HCT116 (cell line): Measurements from ENCODE around the gene N4BP3. TPM values are rescaled to one million over a fixed set of nuclear protein-coding genes. Genes with fewer than 3 reads are reported as not detected.

Experiments
- ATAC-seq: fragments of 200-7000 bp; cut with Tn5 transposase; 2 replicates; pipeline ENCODE4 v1.9.1; 2020; ENCODE audit warnings: mild to moderate bottlenecking, moderate library complexity
- BruUV-seq: library from RNA; stranded (reverse); fragments of 400-500 nt; replicated peaks from 2 replicates; lab custom pipeline; 2021; lab: Mats Ljungman, UMichigan
- CTCF ChIA-PET: fragments of 300-600 bp; sonication (Branson Sonifier 250); formaldehyde crosslinking; loops from one replicate; lab custom pipeline; 2021; ENCODE audit warnings: antibody characterized with exemption; lab: Charles Lee
- POLR2A ChIA-PET: fragments of 300-600, 350-600 bp; sonication (Branson Sonifier 250); formaldehyde crosslinking; loops from one replicate; lab custom pipeline; 2021; ENCODE audit warnings: antibody characterized with exemption; lab: Charles Lee
- RAD21 ChIA-PET, 2 experiments: fragments of 300-600 bp; sonication (Branson Sonifier 250); formaldehyde crosslinking; loops; one replicate each; lab custom pipeline; 2023; ENCODE audit warnings: low total read pairs in 2 of 2; ENCODE audit not compliant: uncharacterized antibody in 2 of 2, unreplicated experiment in 2 of 2, low non-redundant PET in 1 of 2; lab: Charles Lee
- DNase-seq: peaks from one replicate; pipeline ENCODE4 v3.0.0-alpha.2; 2010; ENCODE audit warnings: low read depth, low spot score
- H2AFZ ChIP-seq: fragments of 200-600 bp; shearing (Covaris generic), sonication (generic); 2 replicates; pipeline ENCODE4 v1.6.1; 2017; ENCODE audit warnings: low read depth, mixed run types, mixed read lengths, antibody characterized with exemption, low read length; ENCODE audit not compliant: poor library complexity, severe bottlenecking
- H3K27ac ChIP-seq: 2 replicates; pipeline ENCODE4 v1.5.1; 2012; ENCODE audit warnings: low read depth, low read length
- H3K27me3 ChIP-seq: fragments of 200-600 bp; sonication (generic); 2 replicates; pipeline ENCODE4 v1.6.1; 2016; ENCODE audit warnings: mixed run types, low read length, mixed read lengths; ENCODE audit not compliant: insufficient read depth
- H3K36me3 ChIP-seq, 2 experiments: fragments of 200-500 bp in 1 of 2; fragments of 200-600 bp in 1 of 2; sonication (Bioruptor generic) in 1 of 2; sonication (generic) in 1 of 2; 2 replicates each; pipeline versions ENCODE4 v1.5.1 to v1.6.1; 2014 to 2016; ENCODE audit warnings: low read length in 2 of 2, inconsistent platforms in 1 of 2, mixed read lengths in 1 of 2, mixed run types in 1 of 2; ENCODE audit not compliant: insufficient read depth in 2 of 2, control insufficient read depth in 1 of 2
- H3K4me1 ChIP-seq, 2 experiments: fragments of 200-600 bp in 1 of 2; sonication (generic) in 1 of 2; 2 replicates each; pipeline versions ENCODE4 v1.5.1 to v1.6.1; 2012 to 2017; ENCODE audit warnings: low read length in 2 of 2, inconsistent platforms in 1 of 2, mild to moderate bottlenecking in 1 of 2, mixed read lengths in 1 of 2, mixed run types in 1 of 2, moderate library complexity in 1 of 2; ENCODE audit not compliant: insufficient read depth in 2 of 2, control insufficient read depth in 1 of 2
- H3K4me2 ChIP-seq: fragments of 200-600 bp; sonication (generic); 2 replicates; pipeline ENCODE4 v1.6.1; 2017; ENCODE audit warnings: mixed run types, low read length, mixed read lengths
- H3K4me3 ChIP-seq, 2 experiments: fragments of 200-600 bp in 1 of 2; sonication (generic) in 1 of 2; replicated peaks in 1 of 2; 2 replicates each; pipeline ENCODE4 v1.5.1; 2011 to 2016; ENCODE audit warnings: low read length in 2 of 2, control low read depth in 1 of 2, low read depth in 1 of 2, mild to moderate bottlenecking in 1 of 2, mixed read lengths in 1 of 2, mixed run types in 1 of 2
- H3K79me2 ChIP-seq: fragments of 200-600 bp; sonication (generic); 2 replicates; pipeline ENCODE4 v1.6.1; 2017; ENCODE audit warnings: mild to moderate bottlenecking, mixed run types, low read length, moderate library complexity, mixed read lengths; ENCODE audit not compliant: insufficient read depth
- H3K9ac ChIP-seq: fragments of 200-600 bp; sonication (generic); 2 replicates; pipeline ENCODE4 v1.6.1; 2016; ENCODE audit warnings: low read length, mixed read lengths
- H3K9me2 ChIP-seq: fragments of 200-600 bp; sonication (generic), shearing (Covaris generic); 2 replicates; pipeline ENCODE4 v1.6.1; 2017; ENCODE audit warnings: mixed run types, mild to moderate bottlenecking, moderate library complexity; ENCODE audit not compliant: insufficient read depth
- H3K9me3 ChIP-seq, 2 experiments: fragments of 200-500 bp in 1 of 2; fragments of 200-600 bp in 1 of 2; sonication (Bioruptor generic) in 1 of 2; sonication (generic) in 1 of 2; 2 replicates each; pipeline ENCODE4 v1.6.1; 2014 to 2017; ENCODE audit warnings: low read length in 2 of 2, mixed read lengths in 2 of 2, inconsistent platforms in 1 of 2, low read depth in 1 of 2, mild to moderate bottlenecking in 1 of 2, mixed run types in 1 of 2, moderate library complexity in 1 of 2; ENCODE audit not compliant: control insufficient read depth in 1 of 2, insufficient read depth in 1 of 2
- H4K20me1 ChIP-seq: fragments of 200-600 bp; sonication (generic), shearing (Covaris generic); 2 replicates; pipeline ENCODE4 v1.6.1; 2017; ENCODE audit warnings: mixed run types, mild to moderate bottlenecking, moderate library complexity; ENCODE audit not compliant: insufficient read depth
- CBX3 ChIP-seq: IDR thresholded peaks from 2 replicates; pipeline ENCODE4 v1.6.1; 2012; ENCODE audit warnings: low read depth
- EGR1 ChIP-seq: IDR thresholded peaks from 2 replicates; pipeline ENCODE4 v1.6.1; 2012; ENCODE audit warnings: low read depth
- EZH2phosphoT487 ChIP-seq: fragments of 200-600 bp; IDR thresholded peaks from 2 replicates; pipeline ENCODE4 v1.6.1; 2018; ENCODE audit warnings: antibody characterized with exemption, borderline replicate concordance
- YY1 ChIP-seq: IDR thresholded peaks from 2 replicates; pipeline ENCODE4 v1.6.1; 2011; ENCODE audit warnings: low read length, low read depth, moderate library complexity, mild to moderate bottlenecking; ENCODE audit not compliant: insufficient replicate concordance; ENCODE audit errors: extremely low read depth
- ZNF274 ChIP-seq: fragments of 200-500 bp; sonication (Bioruptor generic); IDR thresholded peaks from 2 replicates; pipeline ENCODE4 v1.6.1; 2014; ENCODE audit warnings: mild to moderate bottlenecking, low read depth, low read length, inconsistent platforms
- intact Hi-C: fragments of 100-400 bp; cut with micrococcal nuclease; formaldehyde crosslinking; loops from 2 replicates; pipeline ENCODE4 v1.10.0; 2022
- total RNA-seq: library from RNA; stranded (reverse); gene quantifications from one replicate; pipeline ENCODE4 v1.2.1, GENCODE V29; 2021; ENCODE audit not compliant: unreplicated experiment
- TF ChIP-seq, protein P1 (sequence below), 3 experiments: fragments of 200-600 bp in 1 of 3; sonication (generic) in 1 of 3; IDR thresholded peaks in 2 of 3; conservative IDR thresholded peaks in 1 of 3; 2 replicates each; pipeline ENCODE4 v1.5.1; 2012 to 2017; ENCODE audit warnings: low read depth in 2 of 3, low read length in 2 of 3, antibody characterized with exemption in 1 of 3, borderline replicate concordance in 1 of 3, control low read depth in 1 of 3, mild to moderate bottlenecking in 1 of 3, mixed read lengths in 1 of 3, mixed run types in 1 of 3, moderate library complexity in 1 of 3; ENCODE audit not compliant: insufficient read depth in 1 of 3
- TF ChIP-seq, protein P2 (sequence below): IDR thresholded peaks from 2 replicates; pipeline ENCODE4 v1.6.1; 2011; ENCODE audit warnings: mild to moderate bottlenecking, low read length, moderate library complexity; ENCODE audit not compliant: insufficient replicate concordance; ENCODE audit errors: extremely low read depth
- TF ChIP-seq, protein P3 (sequence below): IDR thresholded peaks from 2 replicates; pipeline ENCODE4 v1.6.1; 2012

N4BP3 gene
- total RNA-seq, 1 experiment from 2014 or later: 5.2 TPM

- Histone ChIP-seq H3K79me2 (no peaks in the 10 kb centered on the region), H3K27me3 (no peaks in the 10 kb centered on the region), H3K4me3 (no peak overlapping the region), H3K9me3 (no peaks in the 10 kb centered on the region), H3K4me1 (no peaks in the 10 kb centered on the region), H3K36me3 (no peaks in the 10 kb centered on the region), H4K20me1 (no peaks in the 10 kb centered on the region), H3K9me2 (no peaks in the 10 kb centered on the region), H3K27ac (no peak overlapping the region), H3K4me2 (no peak overlapping the region), H2AFZ (no peak overlapping the region), H3K9ac (no peak overlapping the region)
- TF ChIP-seq EZH2phosphoT487 (no peak), YY1 (no peak), ZNF274 (no peak), EGR1 (no peak), CBX3 (no peak)
- TF ChIP-seq, protein P1, sequence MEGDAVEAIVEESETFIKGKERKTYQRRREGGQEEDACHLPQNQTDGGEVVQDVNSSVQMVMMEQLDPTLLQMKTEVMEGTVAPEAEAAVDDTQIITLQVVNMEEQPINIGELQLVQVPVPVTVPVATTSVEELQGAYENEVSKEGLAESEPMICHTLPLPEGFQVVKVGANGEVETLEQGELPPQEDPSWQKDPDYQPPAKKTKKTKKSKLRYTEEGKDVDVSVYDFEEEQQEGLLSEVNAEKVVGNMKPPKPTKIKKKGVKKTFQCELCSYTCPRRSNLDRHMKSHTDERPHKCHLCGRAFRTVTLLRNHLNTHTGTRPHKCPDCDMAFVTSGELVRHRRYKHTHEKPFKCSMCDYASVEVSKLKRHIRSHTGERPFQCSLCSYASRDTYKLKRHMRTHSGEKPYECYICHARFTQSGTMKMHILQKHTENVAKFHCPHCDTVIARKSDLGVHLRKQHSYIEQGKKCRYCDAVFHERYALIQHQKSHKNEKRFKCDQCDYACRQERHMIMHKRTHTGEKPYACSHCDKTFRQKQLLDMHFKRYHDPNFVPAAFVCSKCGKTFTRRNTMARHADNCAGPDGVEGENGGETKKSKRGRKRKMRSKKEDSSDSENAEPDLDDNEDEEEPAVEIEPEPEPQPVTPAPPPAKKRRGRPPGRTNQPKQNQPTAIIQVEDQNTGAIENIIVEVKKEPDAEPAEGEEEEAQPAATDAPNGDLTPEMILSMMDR (IDR thresholded peaks at IDR 0.05 in 2 of 3, conservative IDR thresholded peaks at IDR 0.05 in 1 of 3; ENCODE audit: borderline replicate concordance in 1 of 3, insufficient read depth in 1 of 3, low read depth in 2 of 3, low read length in 2 of 3): no peak
- TF ChIP-seq, protein P2, sequence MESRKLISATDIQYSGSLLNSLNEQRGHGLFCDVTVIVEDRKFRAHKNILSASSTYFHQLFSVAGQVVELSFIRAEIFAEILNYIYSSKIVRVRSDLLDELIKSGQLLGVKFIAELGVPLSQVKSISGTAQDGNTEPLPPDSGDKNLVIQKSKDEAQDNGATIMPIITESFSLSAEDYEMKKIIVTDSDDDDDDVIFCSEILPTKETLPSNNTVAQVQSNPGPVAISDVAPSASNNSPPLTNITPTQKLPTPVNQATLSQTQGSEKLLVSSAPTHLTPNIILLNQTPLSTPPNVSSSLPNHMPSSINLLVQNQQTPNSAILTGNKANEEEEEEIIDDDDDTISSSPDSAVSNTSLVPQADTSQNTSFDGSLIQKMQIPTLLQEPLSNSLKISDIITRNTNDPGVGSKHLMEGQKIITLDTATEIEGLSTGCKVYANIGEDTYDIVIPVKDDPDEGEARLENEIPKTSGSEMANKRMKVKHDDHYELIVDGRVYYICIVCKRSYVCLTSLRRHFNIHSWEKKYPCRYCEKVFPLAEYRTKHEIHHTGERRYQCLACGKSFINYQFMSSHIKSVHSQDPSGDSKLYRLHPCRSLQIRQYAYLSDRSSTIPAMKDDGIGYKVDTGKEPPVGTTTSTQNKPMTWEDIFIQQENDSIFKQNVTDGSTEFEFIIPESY: no peak
- TF ChIP-seq, protein P3, sequence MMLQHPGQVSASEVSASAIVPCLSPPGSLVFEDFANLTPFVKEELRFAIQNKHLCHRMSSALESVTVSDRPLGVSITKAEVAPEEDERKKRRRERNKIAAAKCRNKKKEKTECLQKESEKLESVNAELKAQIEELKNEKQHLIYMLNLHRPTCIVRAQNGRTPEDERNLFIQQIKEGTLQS: no peak
- no peak for DNase-seq
- BruUV-seq: no TSS peak
- ChIA-PET RAD21 (no interaction called here), POLR2A (interaction anchor here (1.1 kb wide), 1 partner anchor 30 kb away, joined by 5 read pairs; the partner anchor contains the start of gene HNRNPAB), CTCF (interaction anchor here (0.5 kb wide), 1 partner anchor 46 kb away, joined by 3 read pairs; no protein-coding TSS in a partner anchor)
- intact Hi-C loops: no loop called here
- no peak for ATAC-seq
Observed at GRCh38 chr5:178174456-178174855, 61.1 kb downstream of the N4BP3 start.

Other genes with a start within 250 kb of the N4BP3 start
- not detected for gene PROP1, start 117.3 kb upstream of the N4BP3 start, total RNA-seq
- 24.1 TPM for gene RMND5B, start 17.5 kb downstream of the N4BP3 start, total RNA-seq
- 260 TPM for gene NHP2, start 40.4 kb downstream of the N4BP3 start, total RNA-seq
- gene GMCL2, start 73.8 kb downstream of the N4BP3 start, total RNA-seq: not detected
- gene HNRNPAB, start 91.0 kb downstream of the N4BP3 start, total RNA-seq: 273 TPM
- gene PHYKPL, start 119.3 kb downstream of the N4BP3 start, total RNA-seq: 57.8 TPM